Hippocampal formation (tissue), 2 donors: ENCODE results near the gene ST6GALNAC4.
"Not testable (repeated sequence)": the region's sequence is repeated elsewhere in the genome, so short reads cannot be mapped to it uniquely, and the experiment has no call there.

Experiments
- DNase-seq, 2 donors: peaks; one replicate each; lab custom pipeline; 2025; lab: John Stamatoyannopoulos, UW

ST6GALNAC4 gene

GRCh38 chr9:127885508-127886281 lies 31.1 kb downstream of the ST6GALNAC4 start:
- no peak for DNase-seq

GRCh38 chr9:127884976-127885490 lies 31.8 kb downstream of the ST6GALNAC4 start:
- no peak for DNase-seq

DNA sequence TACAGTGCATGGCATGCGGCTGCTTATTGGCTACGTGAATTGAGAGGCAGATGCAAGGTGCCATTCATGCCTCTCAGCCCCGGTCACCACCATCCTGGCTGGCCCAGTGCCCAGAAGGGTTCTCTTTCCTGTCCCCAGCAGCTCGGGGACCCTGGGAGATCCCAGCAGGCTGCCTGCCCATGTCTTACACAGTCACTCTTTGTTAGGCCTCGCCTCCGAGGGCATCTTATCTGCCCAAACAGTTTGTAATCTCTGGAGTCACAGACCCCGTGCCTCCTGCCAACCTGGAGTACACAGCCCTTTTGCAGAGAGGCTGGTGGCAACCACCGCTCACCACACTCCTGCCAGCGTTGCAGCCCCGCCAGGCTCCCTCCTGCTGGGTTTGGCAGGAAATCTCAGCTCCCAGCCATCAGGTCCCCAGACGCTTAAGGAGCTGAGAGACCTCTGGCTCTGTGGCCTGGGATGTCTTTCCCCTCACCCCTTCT lies 32.4 kb downstream of the ST6GALNAC4 start:
- DNase-seq: no peak

DNA sequence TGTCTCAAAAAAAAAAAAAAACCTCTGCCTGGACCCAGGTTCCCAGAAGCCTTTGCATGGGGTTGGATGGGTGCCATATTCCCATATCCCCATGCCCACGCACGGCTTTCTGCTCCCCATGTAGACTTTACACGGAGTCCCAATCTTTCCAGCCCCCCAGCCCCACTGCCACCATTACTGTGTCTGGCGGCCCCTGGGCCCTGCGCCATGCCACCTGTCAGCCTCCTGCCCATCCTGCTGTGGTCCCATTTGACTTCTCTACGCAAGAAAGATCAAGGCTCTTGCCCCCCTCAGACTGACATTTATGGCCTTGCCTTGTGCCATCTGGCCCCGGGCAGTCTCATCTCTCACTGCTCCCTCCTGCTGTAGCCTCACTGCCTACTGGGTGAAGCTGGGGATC lies 32.9 kb downstream of the ST6GALNAC4 start:
- DNase-seq: no peak

GRCh38 chr9:127881715-127882114 lies 35.1 kb downstream of the ST6GALNAC4 start:
- not testable (repeated sequence) for DNase-seq

GRCh38 chr9:127880143-127880542 lies 36.7 kb downstream of the ST6GALNAC4 start:
- DNase-seq: no peak

GRCh38 chr9:127878652-127879390 lies 38.0 kb downstream of the ST6GALNAC4 start:
- DNase-seq: no peak

GRCh38 chr9:127878001-127878651 lies 38.7 kb downstream of the ST6GALNAC4 start:
- no peak for DNase-seq

- DNase-seq: peak; percentile 78 to 85
Observed at GRCh38 chr9:127877566-127877998, 39.3 kb downstream of the ST6GALNAC4 start, which contains the start of gene AK1. TSS of gene AK1 (minus strand) at chr9:127877675. CDS start at chr9:127874617, 3,058 bp downstream.

DNA sequence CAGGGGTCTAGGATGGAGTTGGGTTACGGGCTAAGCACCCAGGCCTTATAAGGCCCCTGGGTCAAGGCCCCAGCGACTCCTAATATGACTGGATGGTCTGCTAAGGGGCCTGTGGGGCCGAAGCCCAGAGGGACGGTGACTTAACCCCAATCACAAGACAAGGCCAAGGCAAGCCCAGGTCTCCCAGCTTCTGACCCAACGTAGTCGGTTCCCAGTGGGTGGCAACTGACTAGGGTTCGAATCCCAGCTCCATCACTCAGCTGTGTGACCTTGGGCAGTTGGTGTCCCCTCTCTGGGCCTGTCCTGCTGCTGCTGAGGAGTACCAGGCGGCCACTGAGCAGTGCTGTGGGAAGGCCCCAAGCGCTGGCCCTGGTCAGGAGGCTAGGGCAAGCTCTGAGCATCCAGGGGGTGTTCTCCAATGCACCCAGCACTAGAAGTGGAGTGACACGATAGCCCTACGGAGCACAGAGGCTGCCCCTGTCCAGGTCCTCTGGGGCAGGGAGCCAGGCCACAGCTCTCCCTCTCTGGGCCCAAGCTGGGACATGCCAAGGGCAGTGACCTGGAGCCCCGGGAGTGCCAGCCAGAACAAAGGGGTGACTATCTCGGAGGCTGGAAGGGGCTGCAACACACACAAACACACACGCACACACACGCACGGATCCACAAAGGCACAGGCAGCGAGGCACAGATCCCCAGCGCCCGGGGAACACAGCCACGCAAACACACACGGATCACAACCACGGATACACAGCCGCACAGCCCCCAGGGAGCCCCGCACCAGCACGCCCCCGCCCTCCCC lies 39.9 kb downstream of the ST6GALNAC4 start:
- no peak for DNase-seq

DNA sequence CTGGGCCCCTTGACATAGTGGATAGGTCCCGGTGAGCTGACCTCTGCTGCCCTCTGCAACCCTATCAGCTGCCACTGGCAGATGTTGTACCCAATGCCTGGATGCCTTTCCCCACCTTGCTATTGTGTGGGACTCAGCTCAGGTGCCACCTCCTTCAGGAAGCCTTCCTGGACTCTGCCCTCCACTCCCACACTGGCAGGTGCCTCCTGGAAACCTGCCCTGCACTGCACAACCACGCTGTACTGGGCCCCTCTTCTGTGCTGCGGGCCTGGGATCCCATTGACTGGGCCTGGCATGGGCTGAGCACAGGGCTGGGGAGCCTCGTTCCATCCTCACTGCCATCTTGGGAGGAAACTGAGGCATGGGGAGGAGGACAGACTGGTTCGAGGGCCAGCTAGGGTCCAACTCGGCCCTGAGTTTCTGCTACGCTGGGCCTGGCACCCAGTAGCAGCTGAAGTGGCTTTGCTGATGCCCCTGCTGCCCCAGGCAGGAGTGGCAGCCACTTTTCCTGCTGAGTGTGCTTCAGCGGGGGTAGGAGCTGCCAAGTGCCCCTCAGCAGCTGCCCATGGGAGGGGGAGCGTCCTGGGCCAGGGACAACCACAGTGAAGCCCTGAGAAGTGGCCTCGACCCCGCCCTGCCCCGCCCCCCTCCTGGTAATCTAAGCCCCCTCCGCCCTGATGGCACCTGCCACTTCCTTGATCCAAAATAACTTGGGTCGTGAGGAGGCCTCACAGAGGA lies 40.6 kb downstream of the ST6GALNAC4 start:
- DNase-seq: no peak

- no peak for DNase-seq
Observed at GRCh38 chr9:127875306-127875966, 41.4 kb downstream of the ST6GALNAC4 start.

DNA sequence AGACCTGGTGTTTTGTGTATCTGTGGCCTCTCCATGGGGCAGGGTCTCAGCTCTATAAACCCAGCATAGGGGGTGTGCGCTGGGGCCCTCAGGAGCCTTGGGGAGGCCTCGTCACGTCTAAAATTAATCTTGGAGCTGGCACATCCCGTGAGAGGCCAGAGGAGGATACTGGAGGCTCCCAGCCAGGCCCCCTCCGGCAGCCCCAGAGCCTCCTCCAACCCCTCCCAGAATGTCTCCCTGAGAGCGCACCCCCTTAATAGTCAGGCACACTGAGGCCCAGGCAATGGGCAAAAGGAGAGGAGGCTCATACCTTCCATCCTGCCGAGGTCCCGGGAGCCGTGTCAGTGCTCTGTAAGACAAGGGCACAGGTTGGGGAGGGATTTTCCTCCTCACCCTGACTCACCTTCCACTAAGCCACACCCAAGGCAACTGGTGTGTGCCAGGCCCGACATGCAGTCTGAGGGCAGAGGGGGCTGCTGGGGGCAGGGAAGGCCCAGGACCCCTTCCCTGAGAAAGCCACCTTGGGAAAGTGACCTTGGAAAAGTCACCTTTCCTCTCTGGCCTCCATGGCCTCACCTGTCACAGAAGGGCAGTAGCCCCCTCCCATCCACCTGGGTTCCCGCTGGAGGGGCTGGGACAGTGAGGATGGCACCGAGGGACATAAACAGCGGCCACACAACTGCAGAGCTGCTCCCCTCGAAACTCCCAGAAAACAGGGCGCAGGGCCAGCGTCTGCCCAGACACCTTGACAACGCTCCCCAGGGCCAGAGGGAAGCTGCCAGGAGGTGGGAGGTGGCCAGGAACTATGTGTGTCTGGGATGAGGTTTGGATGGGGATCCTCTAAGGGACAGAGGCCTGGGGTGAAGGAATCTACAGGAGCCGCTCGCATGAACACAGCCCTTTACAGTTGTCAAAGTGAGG lies 42.3 kb downstream of the ST6GALNAC4 start:
- peak in 1 of 2 donors; percentile 36 for DNase-seq

DNA sequence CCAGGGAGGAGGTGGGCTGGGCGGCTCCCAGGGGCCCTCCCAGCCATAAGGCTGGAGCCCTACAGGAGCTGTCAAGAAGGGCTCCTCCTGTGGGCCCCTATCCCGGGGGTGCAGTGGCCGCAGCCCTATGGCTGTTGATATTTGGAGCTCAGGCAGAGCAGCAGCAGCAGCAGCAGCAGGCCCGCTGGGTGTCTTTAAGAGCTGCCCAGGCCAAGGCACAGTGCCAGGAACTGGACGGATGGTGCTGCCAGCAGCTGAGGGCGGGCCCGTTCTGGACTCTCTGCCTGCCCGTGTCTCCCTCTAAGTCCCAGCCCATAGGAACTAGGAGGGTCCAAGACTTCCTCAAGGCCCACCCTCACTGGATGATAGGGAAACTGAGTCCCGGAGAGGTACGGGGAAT lies 43.0 kb downstream of the ST6GALNAC4 start:
- DNase-seq: peak; percentile 81 to 83

DNA sequence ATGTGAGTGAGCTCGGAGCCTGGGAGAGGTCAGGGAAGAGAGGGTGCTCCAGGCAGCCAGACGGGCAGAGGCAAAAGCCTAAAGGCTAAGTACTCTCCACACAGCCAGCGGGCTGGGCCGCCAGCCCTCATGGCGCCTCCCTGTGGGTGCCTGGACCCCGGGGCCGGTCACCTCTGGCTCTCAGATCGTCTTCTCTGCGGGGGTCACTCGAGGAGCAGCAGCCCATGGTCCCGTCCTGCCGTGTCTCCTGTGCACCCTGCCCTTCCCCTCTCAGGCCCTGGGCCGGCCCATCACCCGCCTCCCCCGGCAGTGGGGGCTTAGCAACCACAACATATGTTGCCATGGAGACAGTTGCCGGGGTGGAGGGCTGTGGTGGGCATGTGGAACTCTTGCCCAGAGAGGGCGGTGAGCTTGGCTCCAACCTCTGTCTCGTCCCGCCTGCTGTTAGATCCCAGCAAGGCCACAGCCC lies 43.6 kb downstream of the ST6GALNAC4 start:
- peak; percentile 15 to 42 for DNase-seq

DNA sequence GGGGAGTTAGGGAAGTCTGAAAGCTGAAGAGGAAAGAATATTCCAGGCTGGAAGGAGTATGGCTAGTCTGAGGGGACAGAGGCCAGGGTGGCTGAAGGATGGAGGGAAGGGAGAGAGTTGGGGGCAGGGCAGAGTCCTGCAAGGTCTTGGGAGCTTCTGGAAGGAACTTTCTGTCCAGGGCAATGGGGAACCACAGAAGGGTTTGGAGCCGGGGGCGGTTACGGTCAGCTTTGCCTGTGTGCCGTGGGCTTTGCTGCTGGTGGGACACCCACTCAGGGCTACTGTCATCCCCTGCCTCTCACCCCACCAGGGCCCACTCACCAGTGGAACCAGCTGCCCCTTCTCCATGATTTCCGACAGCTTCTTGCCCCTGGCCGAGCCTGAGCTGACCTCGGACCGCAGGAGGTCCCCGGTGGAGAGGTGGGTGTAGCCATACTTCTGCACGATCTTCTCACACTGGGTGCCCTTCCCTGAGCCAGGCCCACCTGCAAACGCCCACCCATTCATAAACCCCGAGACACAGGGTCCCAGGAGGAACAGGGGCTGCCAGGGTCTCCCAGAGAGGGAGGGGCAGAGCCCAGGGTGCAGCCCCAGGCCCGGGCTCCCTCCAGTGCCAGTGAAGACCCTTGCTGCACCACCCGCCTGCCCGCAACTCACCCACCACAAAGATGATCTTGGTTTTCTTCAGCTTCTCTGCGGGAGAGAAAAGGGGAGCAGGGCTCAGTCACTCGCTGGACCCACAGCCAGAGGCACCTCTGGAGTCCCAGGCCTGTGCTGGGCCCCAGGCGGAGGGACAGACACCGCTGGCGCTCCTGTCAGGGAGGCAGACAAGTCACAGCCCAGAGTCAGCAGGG lies 44.2 kb downstream of the ST6GALNAC4 start:
- DNase-seq: no peak

DNA sequence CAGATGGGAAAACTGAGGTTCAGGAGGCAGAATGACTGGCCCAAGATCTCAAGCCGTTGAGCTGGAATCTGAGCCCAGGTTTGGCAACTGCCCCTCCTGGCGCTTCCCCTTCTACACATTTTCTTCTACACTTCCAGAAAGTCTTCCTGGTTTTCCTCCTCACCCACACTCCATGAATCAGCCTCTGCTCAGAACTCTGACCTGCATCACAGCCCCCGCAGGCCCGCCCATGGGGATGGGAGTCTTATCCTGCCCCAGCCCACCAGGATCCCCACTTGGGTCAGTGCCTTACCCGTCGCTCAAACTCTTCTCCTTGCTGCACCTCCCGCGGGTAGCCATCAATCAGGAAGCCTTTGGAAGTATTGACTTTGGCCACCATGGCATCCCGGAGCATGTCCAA lies 45.3 kb downstream of the ST6GALNAC4 start:
- no peak for DNase-seq

GRCh38 chr9:127870887-127871286 lies 46.0 kb downstream of the ST6GALNAC4 start:
- no peak for DNase-seq
